Stimulated activated naive CD8-positive, alpha-beta T cell treated with anti-CD3 and anti-CD28 coated beads, Interleukin-15, amount 100 ng/mL, for 72 hours (primary cell): ENCODE results near the gene GATA3.

Source experiments
- ATAC-seq: fragments of 150-1000 bp; cut with Tn5 transposase; 2 replicates; pipeline ENCODE4 v1.10.0; 2021; ENCODE audit warnings: mild to moderate bottlenecking, moderate library complexity
- DNase-seq, 2 donors: peaks; one replicate each; pipeline ENCODE4 v3.0.0; 2021 to 2022
- H3K27ac Mint-ChIP-seq, 2 donors: one replicate each; pipeline ENCODE4 v1.8.0; 2022; ENCODE audit warnings: mild to moderate bottlenecking in 2 of 2, mixed read lengths in 2 of 2, moderate library complexity in 2 of 2
- H3K27me3 Mint-ChIP-seq: one replicate; pipeline ENCODE4 v1.8.0; 2022; ENCODE audit warnings: mixed read lengths
- H3K4me1 Mint-ChIP-seq: one replicate; pipeline ENCODE4 v1.8.0; 2022; ENCODE audit warnings: mild to moderate bottlenecking, mixed read lengths
- H3K4me3 Mint-ChIP-seq, 2 donors: one replicate each; pipeline ENCODE4 v1.8.0; 2022; ENCODE audit warnings: mild to moderate bottlenecking in 2 of 2, mixed read lengths in 2 of 2, moderate library complexity in 1 of 2
- H3K9me3 Mint-ChIP-seq, 2 donors: one replicate each; pipeline ENCODE4 v1.8.0; 2022; ENCODE audit warnings: mixed read lengths in 2 of 2

The GATA3 gene

DNA sequence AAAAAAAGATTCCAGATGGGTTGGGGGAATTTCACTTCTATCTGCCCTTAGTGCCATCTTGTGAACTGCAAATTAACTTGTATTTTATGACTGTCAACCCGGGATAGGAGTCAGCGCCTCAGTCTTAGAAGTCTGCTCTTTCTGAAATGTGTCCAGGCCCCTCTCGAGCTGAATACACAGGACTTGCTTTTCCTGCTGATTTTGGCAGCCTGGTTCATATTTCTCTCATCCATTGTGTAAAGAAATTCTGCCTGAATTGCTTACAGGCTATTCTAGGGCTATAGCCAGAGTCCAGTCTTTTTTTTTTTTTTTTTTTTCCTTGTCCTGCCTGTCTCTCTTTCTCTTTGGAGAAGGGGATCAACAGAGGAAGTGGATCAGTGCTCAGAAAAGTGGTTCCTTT, 24.6 kb downstream of the GATA3 start:
- peaks cover 9% of the 10 kb centered on the region for H3K4me1 Mint-ChIP-seq
- ATAC-seq, result no peak
- H3K27ac Mint-ChIP-seq, result no peak overlapping the region
- no peaks in the 10 kb centered on the region for H3K9me3 Mint-ChIP-seq
- H3K4me3 Mint-ChIP-seq, result no peak overlapping the region
- no peak for DNase-seq
- H3K27me3 Mint-ChIP-seq, result no peaks in the 10 kb centered on the region

DNA sequence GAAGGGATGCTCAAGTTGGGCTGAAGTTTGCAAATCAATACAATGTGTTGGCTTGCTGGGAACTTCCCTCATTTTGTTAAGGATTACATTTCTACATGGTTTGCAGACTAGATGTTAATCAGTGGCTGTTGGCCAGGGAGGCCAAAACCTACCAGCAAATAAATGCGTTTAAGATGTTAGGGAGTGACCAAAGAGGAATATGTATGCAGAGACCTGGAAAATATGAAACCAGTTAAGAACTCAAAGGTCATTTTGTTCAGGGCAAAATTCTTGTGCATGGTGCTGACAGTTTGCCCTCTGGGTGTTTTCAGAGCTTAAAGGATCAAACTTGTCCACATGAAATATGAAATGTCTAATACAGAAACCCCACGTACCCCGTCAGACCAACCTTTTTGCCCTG, 30.3 kb downstream of the GATA3 start:
- Mint-ChIP-seq H3K9me3 (no peaks in the 10 kb centered on the region), H3K27me3 (no peaks in the 10 kb centered on the region), H3K4me1 (peaks cover 25% of the 10 kb centered on the region), H3K27ac (no peak overlapping the region), H3K4me3 (no peak overlapping the region)
- no peak for DNase-seq
- no peak for ATAC-seq

DNA sequence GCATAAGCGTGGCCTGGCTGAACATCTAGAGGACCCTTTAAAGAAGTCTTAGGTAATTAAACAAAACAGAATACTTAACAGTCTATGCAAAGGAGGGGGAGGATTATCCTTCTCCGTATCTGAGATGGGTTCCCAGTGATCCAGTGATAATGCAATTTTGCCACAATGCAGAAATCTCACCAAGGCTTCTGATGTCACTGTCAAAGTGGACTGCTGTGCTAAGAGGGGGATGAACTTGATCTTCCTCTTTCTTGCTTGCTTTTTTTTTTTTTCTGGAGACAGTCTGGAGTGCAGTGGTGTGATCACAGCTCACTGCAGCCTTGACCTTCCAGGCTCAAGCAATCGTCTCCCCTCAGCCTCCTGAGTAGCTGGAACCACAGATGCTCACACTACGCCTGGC, 30.8 kb downstream of the GATA3 start:
- Mint-ChIP-seq H3K4me3 (no peak overlapping the region), H3K27me3 (no peaks in the 10 kb centered on the region), H3K9me3 (no peaks in the 10 kb centered on the region), H3K4me1 (peaks cover 25% of the 10 kb centered on the region), H3K27ac (no peak overlapping the region)
- ATAC-seq (no peak), DNase-seq (no peak)

DNA sequence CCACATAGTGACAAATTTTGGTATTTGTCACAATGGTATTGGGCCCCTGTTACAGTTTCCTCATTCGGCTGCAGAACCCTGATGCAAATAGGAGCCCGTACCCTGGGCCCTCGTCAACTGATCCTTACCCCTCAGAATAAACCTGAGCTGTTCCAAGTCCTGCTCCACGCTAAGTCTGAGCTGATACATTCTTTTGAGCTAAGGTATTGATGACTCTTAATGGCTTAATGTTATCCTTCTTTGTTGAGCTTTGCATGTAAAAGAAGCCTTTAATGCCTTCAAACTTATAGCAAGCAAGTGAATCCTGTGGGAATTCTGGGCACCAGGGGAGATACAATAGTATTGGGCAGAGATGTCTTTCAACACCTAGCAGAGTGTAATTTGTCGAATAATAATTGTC, 31.8 kb downstream of the GATA3 start:
- H3K27ac Mint-ChIP-seq, result no peak overlapping the region
- H3K9me3 Mint-ChIP-seq, result no peaks in the 10 kb centered on the region
- DNase-seq (no peak), ATAC-seq (no peak)
- H3K4me3 Mint-ChIP-seq, result no peak overlapping the region
- no peaks in the 10 kb centered on the region for H3K27me3 Mint-ChIP-seq
- H3K4me1 Mint-ChIP-seq, result peaks cover 25% of the 10 kb centered on the region

DNA sequence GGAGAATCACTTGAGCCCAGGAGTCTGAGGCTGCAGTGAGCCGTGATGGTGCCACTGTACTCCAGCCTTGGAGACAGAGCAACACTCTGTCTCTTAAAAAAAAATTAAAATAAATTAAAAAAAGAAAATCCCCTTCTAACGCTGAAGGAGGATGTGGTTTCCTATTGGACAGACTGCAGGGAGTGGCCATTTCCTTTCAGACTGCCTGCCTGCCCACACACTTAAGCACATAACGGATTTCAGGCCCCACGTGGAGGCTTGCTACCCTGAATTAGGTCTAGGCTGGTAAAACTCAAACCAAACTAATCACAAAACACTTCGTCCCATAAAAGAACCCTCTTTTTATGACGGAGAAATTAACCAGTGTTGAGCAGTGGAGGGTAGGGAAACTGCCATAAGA, 34.0 kb downstream of the GATA3 start:
- Mint-ChIP-seq H3K4me3 (no peak overlapping the region), H3K27ac (no peak overlapping the region), H3K27me3 (no peaks in the 10 kb centered on the region), H3K9me3 (no peaks in the 10 kb centered on the region), H3K4me1 (peaks cover 25% of the 10 kb centered on the region)
- peak; percentile 98 for ATAC-seq
- DNase-seq, result peak; percentile 36 to 45

DNA sequence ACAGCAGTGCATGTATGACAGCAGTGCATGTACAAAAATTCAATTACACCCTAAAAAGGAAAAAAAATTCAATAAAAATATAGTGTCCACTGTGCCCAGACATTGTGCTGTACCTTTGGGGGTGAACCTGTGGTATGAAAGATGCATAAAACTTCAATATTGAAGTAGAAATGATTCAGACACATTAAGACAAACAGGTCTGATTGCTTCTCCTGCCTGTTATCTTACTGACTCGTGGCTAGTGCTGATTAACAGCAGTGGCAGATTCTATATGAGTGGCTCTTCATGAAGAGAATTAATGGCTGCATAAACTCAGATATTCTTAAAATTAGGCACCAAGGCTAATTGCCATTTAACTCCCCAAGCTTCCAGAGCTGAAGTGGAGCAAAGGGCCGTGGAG, 37.9 kb downstream of the GATA3 start:
- DNase-seq (no peak), ATAC-seq (no peak)
- peak overlapping the region in 1 of 2 donors; percentile 31 for H3K27ac Mint-ChIP-seq
- H3K9me3 Mint-ChIP-seq, result no peaks in the 10 kb centered on the region
- H3K27me3 Mint-ChIP-seq, result no peaks in the 10 kb centered on the region
- no peak overlapping the region for H3K4me3 Mint-ChIP-seq
- H3K4me1 Mint-ChIP-seq, result peaks cover 15% of the 10 kb centered on the region

DNA sequence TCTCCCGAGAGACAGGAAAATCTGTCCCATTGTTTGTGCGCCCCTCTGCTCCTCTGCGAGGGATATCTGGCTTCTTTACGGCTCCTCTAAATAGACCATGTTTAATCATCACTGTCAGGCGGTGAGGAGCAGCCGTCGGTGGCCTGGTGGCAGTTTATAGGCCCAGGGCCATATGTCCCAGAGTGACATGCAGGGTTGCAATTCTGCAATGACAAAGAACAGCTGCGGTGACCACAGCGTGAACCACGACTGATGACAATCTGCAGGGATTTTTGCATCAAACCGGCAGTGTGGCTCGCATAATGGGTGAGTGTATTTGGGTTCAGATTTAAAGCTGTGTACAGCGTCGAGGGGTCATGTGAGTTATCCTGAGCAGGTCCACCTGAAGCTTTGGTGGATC, 41.5 kb downstream of the GATA3 start:
- DNase-seq (no peak), ATAC-seq (no peak)
- H3K4me1 Mint-ChIP-seq, result peaks cover 5% of the 10 kb centered on the region
- H3K4me3 Mint-ChIP-seq, result no peak overlapping the region
- peak overlapping the region in 1 of 2 donors; percentile 49 for H3K27ac Mint-ChIP-seq
- H3K9me3 Mint-ChIP-seq, result no peaks in the 10 kb centered on the region
- H3K27me3 Mint-ChIP-seq, result no peaks in the 10 kb centered on the region

DNA sequence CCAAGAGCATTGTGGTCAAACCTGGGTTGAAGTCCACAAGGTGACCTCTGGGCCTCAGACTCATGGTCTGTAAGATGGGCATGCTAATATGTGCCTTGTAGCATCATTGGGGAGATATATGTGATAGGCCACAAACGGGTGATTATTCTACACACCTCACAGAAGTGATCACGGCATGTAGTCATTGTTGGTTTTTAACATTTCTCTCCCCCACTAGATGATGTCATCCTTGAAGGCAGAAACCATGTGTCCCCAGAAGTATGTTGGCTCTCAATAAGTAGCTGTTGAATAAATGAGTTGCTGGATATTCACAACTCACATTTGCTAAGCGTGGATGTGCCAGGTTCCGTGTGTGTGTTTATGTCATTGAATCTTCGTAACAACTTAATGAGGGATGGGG, 42.4 kb downstream of the GATA3 start:
- ATAC-seq (no peak), DNase-seq (no peak)
- H3K27me3 Mint-ChIP-seq, result no peaks in the 10 kb centered on the region
- H3K9me3 Mint-ChIP-seq, result no peaks in the 10 kb centered on the region
- no peak overlapping the region for H3K4me3 Mint-ChIP-seq
- peaks cover 5% of the 10 kb centered on the region for H3K4me1 Mint-ChIP-seq
- no peak overlapping the region for H3K27ac Mint-ChIP-seq

DNA sequence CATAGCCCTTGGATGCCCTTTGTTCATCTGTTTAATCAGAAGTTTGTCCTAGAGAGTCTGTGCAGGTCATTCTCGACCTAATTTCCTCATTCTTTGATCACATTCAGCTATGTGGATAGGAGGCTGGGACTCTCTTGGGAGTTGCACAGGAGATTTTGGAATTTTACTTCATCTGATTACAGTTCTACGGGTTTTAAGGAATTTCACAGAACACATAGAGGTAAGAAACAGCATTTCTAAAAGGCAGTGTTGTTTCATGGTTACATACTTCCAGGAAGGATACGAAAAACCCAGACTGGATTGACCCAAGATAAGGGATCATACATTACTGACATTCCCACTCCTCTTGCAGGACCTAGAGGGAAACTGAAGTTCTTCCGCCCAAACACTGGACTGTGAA, 45.9 kb downstream of the GATA3 start:
- peaks cover 21% of the 10 kb centered on the region for H3K4me1 Mint-ChIP-seq
- no peak for ATAC-seq
- DNase-seq, result no peak
- H3K9me3 Mint-ChIP-seq, result no peaks in the 10 kb centered on the region
- no peak overlapping the region for H3K27ac Mint-ChIP-seq
- peaks cover 10% of the 10 kb centered on the region for H3K27me3 Mint-ChIP-seq
- no peak overlapping the region for H3K4me3 Mint-ChIP-seq

DNA sequence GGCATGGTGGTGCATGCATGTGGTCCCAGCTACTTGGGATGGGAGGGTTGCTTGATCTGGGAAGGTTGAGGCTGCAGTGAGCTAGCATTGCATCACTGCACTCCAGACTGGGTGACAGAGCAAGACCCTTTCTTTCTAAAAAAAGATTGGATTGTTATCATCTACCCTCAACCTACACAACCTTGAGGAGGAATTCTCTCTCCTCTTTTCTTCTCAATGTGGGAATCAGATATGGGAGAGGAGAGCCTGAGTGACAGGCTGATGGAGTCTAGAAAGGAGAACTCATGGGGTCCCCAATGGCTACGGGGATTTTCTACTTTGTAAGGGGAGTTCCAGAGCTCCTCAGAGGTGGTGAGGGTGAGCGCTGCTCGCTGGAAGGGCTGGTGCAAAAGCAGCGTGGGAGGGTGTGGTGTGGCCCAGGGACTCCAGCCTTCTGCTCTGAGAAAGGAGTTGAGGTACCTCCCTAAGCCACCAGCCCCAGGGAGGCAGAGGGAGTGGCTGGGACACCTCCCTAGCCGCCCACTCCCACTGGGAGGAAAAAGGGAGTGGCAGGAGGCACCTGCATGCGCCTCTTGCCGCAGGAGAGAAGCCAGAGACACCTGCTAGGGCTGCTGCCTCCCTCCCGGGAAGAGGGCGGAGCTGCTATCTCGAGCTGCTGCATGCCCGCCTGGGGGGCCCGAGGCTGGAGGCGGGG, 48.4 kb downstream of the GATA3 start:
- Mint-ChIP-seq H3K4me3 (peak overlapping the region in 1 of 2 donors; percentile 47), H3K9me3 (no peaks in the 10 kb centered on the region), H3K4me1 (peaks cover 21% of the 10 kb centered on the region), H3K27ac (peak overlapping the region in 1 of 2 donors; percentile 64), H3K27me3 (peaks cover 10% of the 10 kb centered on the region)
- DNase-seq (peak; percentile 17 to 26), ATAC-seq (peak; percentile 69)

DNA sequence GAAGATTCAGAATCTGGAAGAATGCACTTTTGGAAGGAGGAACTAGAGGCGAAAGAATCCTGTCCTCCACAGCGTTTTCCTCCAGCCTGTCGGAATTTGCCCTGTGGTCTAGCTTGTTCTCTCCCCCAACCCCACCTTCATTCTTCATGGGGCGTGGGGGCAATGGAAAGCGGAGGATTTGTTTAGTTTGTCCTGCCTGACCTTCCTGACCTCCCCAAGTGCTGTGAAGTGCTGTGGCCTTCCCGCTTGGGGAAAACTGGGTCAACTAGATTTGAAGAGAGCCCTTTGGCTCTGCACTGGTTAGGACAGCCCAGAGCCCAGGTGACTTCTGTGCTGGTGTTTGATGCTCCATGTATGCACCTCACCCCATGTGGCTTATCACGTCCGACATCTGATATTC, 49.1 kb downstream of the GATA3 start:
- Mint-ChIP-seq H3K27me3 (peaks cover 10% of the 10 kb centered on the region), H3K27ac (no peak overlapping the region), H3K4me1 (peaks cover 21% of the 10 kb centered on the region), H3K9me3 (no peaks in the 10 kb centered on the region), H3K4me3 (no peak overlapping the region)
- DNase-seq (no peak), ATAC-seq (no peak)

DNA sequence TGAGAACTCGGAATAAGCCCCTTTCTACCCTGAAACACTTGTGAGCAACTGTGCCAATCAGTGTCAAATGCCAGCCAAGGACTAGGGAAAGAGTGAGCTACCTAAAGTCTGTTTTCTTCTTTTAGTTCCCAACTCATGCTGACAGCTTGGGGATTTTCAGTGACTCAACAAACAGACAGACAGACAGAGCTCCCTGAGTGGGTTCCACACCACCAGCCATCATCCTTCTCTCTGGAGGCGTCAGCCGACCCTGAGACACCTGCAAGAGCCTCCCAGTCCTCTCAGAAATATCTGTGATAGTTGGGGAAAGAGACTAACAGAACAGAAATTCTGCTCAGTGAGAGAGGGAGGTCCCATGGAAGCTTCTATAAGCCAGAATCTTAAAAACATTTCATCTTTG, 49.5 kb downstream of the GATA3 start:
- Mint-ChIP-seq H3K9me3 (no peaks in the 10 kb centered on the region), H3K4me1 (peaks cover 21% of the 10 kb centered on the region), H3K27me3 (peaks cover 10% of the 10 kb centered on the region), H3K4me3 (no peak overlapping the region), H3K27ac (no peak overlapping the region)
- ATAC-seq (no peak), DNase-seq (no peak)

DNA sequence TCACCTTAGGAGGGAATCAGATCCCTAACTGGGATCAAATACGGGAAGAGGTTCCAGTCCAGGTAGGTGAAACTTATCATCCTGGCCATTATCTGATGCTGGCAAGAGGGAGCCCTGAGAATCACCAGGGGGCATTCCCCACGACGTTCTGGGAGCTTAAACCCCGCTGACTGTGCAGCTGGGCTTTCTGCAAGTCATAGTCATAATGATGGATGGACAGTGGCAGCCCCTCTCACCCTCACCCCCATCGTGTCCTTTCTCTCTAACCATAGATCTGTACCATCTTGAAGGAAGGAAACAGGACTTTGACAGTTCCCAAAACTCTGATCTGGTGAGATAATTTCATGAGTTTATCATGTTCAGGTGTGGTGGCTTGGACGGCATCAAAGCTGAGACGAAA, 50.2 kb downstream of the GATA3 start:
- H3K27ac Mint-ChIP-seq, result no peak overlapping the region
- H3K4me3 Mint-ChIP-seq, result no peak overlapping the region
- H3K9me3 Mint-ChIP-seq, result no peaks in the 10 kb centered on the region
- H3K27me3 Mint-ChIP-seq, result peaks cover 10% of the 10 kb centered on the region
- H3K4me1 Mint-ChIP-seq, result peaks cover 21% of the 10 kb centered on the region
- DNase-seq (no peak), ATAC-seq (no peak)

DNA sequence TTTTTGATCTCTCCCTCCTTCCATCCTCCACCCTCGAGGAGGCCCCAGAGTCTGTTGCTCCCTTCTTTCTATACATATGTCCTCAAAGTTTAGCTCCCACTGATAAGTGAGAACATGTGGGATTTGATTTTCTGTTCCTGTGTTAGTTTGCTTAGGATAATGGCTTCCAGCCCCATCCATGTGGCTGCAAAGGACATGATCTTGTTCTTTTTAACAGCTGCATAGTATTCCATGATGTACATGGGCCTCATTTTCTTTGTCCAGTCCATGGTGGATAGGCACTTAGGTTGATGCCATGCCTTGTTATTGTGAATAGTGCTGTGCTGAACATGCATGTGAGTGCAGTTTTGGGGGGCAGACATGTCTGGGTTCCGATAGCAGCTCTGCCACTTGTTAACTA, 51.4 kb downstream of the GATA3 start:
- Mint-ChIP-seq H3K4me1 (peaks cover 21% of the 10 kb centered on the region), H3K27me3 (peaks cover 10% of the 10 kb centered on the region), H3K27ac (no peak overlapping the region), H3K4me3 (no peak overlapping the region), H3K9me3 (no peaks in the 10 kb centered on the region)
- no peak for ATAC-seq
- DNase-seq, result no peak

DNA sequence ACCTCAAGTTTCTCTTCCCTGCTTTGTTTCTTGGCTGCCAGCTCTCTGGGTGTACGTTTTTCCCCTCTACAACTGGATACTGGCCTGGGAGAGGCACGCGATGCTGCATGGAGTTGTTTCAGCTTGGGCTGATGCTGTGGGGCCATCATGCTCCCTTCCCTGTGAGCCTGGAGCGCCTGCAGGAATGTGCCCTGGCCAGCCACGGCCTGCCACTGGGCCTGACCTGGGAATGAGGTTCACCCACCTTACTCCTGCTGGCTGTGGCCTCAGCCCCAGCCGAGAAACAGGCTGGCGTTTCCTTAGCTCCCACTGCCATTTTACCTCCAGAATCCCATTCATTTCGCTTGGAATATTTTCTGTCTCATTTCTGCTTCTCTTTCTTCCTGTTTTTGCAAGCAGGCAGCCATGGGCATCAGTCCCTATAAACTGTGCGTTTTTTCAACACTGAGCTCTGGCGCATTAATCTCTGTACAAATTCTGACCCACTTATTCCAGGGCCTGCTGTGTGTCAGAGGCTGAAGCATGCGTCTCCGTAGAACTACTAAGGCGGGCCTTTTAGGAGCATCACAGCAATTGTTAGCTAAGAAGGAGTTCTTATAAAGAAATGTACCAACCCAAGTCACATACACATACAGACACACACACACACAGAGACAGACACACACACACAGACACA, 57.9 kb downstream of the GATA3 start:
- no peaks in the 10 kb centered on the region for H3K27me3 Mint-ChIP-seq
- DNase-seq, result no peak
- H3K4me1 Mint-ChIP-seq, result no peaks in the 10 kb centered on the region
- no peak for ATAC-seq
- H3K27ac Mint-ChIP-seq, result no peak overlapping the region
- no peaks in the 10 kb centered on the region for H3K9me3 Mint-ChIP-seq
- no peak overlapping the region for H3K4me3 Mint-ChIP-seq

DNA sequence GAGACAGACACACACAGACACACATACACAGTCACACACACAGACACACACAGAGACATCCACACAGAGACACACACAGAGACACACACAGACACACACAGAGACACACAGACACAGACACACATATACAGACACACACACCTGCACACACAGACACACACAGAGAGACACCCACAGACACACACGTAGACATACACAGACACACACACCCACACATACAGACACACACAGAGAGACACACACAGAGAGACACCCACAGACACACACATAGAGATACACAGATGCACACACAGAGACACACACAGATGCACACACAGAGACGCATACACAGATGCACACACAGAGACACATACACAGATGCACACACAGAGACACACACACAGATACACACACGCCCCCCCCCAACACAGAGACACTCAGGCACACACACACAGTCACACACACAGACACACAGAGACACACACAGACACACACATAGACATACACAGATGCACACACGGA, 58.5 kb downstream of the GATA3 start:
- Mint-ChIP-seq H3K4me1 (no peaks in the 10 kb centered on the region), H3K4me3 (no peak overlapping the region), H3K27ac (no peak overlapping the region), H3K27me3 (no peaks in the 10 kb centered on the region), H3K9me3 (no peaks in the 10 kb centered on the region)
- DNase-seq (no peak), ATAC-seq (no peak)

DNA sequence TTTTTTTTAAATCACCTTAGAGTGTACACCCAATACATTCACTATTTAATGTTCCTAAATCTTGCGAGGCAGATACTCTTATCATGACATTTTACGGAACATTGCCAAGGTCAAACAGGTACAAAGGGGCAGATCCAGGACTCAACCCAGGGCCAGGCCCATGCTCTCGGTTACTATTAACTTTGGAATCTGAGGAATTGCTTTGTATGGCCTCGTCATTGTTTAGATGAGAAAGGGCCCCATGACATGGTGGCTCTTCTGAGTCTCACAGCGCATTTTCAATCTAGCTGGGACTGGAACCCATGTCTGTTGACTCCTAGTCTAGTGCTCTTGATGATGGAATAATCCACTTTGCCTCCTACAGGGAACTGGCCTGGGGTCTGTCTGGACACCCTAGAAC, 59.1 kb downstream of the GATA3 start:
- no peaks in the 10 kb centered on the region for H3K9me3 Mint-ChIP-seq
- no peak overlapping the region for H3K4me3 Mint-ChIP-seq

More for the DNA sequence above, 59.1 kb downstream of the GATA3 start:
- DNase-seq (no peak), ATAC-seq (no peak)
- no peaks in the 10 kb centered on the region for H3K4me1 Mint-ChIP-seq
- H3K27ac Mint-ChIP-seq, result no peak overlapping the region
- H3K27me3 Mint-ChIP-seq, result no peaks in the 10 kb centered on the region
